HL-60 (cell line): ENCODE data around the gene GGA2.
"Not testable (repeated sequence)": the region's sequence is repeated elsewhere in the genome, so short reads cannot be mapped to it uniquely, and the experiment has no call there.

ENCODE experiments used
- DNase-seq, 2 experiments: peaks; one replicate each; pipeline ENCODE4 v3.0.0-alpha.2; 2010 to 2020; ENCODE audit warnings: low read depth in 1 of 2, low spot score in 1 of 2
- H3K27ac ChIP-seq: fragments of 250-450 bp; sonication (Bioruptor Pico); replicated peaks from 2 replicates; pipeline ENCODE4 v1.5.1; 2020; ENCODE audit warnings: mild to moderate bottlenecking, moderate library complexity
- H3K27me3 ChIP-seq: fragments of 250-450 bp; sonication (Bioruptor Pico); 2 replicates; pipeline ENCODE4 v1.5.1; 2021; ENCODE audit warnings: mild to moderate bottlenecking, moderate library complexity; ENCODE audit not compliant: insufficient read depth, poor library complexity, severe bottlenecking
- H3K4me3 ChIP-seq: replicated peaks from 2 replicates; pipeline ENCODE4 v1.5.1; 2011; ENCODE audit warnings: mild to moderate bottlenecking, control low read depth, low read length; ENCODE audit not compliant: insufficient read depth
- CTCF ChIP-seq: IDR thresholded peaks from one replicate; pipeline ENCODE4 v1.5.1; 2011; ENCODE audit warnings: low read length, control low read depth, inconsistent platforms; ENCODE audit not compliant: insufficient read depth
- GABPA ChIP-seq: IDR thresholded peaks from 2 replicates; pipeline ENCODE4 v1.6.1; 2012; ENCODE audit warnings: low read depth
- POLR2AphosphoS5 ChIP-seq: IDR thresholded peaks from 2 replicates; pipeline ENCODE4 v1.6.1; 2012; ENCODE audit warnings: low read depth
- REST ChIP-seq: IDR thresholded peaks from 2 replicates; pipeline ENCODE4 v1.6.1; 2012; ENCODE audit warnings: low read depth; ENCODE audit not compliant: insufficient replicate concordance
- SPI1 ChIP-seq: IDR thresholded peaks from 2 replicates; pipeline ENCODE4 v1.6.1; 2012; ENCODE audit warnings: low read depth, mild to moderate bottlenecking, borderline replicate concordance

Gene GGA2

GRCh38 chr16:23452221-23452571 is 58.1 kb downstream of the GGA2 start:
- peak overlapping the region; percentile 96 for H3K4me3 ChIP-seq
- no peak for DNase-seq
- H3K27me3 ChIP-seq, result no peaks in the 10 kb centered on the region
- H3K27ac ChIP-seq, result peak overlapping the region; percentile 82
- TF ChIP-seq SPI1, result no peak
- no peak for TF ChIP-seq CTCF
- no peak for TF ChIP-seq GABPA
- TF ChIP-seq REST, result no peak
- TF ChIP-seq POLR2AphosphoS5, result no peak

GRCh38 chr16:23448392-23448791 is 61.9 kb downstream of the GGA2 start:
- Histone ChIP-seq H3K27me3 (no peaks in the 10 kb centered on the region), H3K27ac (no peak overlapping the region), H3K4me3 (no peak overlapping the region)
- DNase-seq, result no peak
- TF ChIP-seq CTCF, result no peak
- no peak for TF ChIP-seq POLR2AphosphoS5
- TF ChIP-seq REST, result no peak
- TF ChIP-seq GABPA, result no peak
- TF ChIP-seq SPI1, result no peak

- not testable (repeated sequence) for H3K27me3 ChIP-seq, H3K27ac ChIP-seq
Measured at GRCh38 chr16:23437542-23437941, 72.8 kb downstream of the GGA2 start.

GRCh38 chr16:23436951-23437350 is 73.3 kb downstream of the GGA2 start:
- no peak for DNase-seq
- no peak for TF ChIP-seq REST
- no peak for TF ChIP-seq GABPA
- no peak for TF ChIP-seq CTCF
- TF ChIP-seq POLR2AphosphoS5, result no peak
- no peak for TF ChIP-seq SPI1
- no peak overlapping the region for H3K27ac ChIP-seq
- H3K4me3 ChIP-seq, result no peak overlapping the region
- H3K27me3 ChIP-seq, result no peaks in the 10 kb centered on the region

More at GRCh38 chr16:23437542-23437941, 72.8 kb downstream of the GGA2 start:
- not testable (repeated sequence) for DNase-seq, H3K4me3 ChIP-seq
